ENCODE data around the gene KRTAP4-6. TPM values are rescaled to one million over a fixed set of nuclear protein-coding genes. Genes with fewer than 3 reads are reported as not detected.
"Not testable (repeated sequence)": the region's sequence is repeated elsewhere in the genome, so short reads cannot be mapped to it uniquely, and the experiment has no call there.

Gene KRTAP4-6
- not detected for total RNA-seq

GRCh38 chr17:41140360-41141131, at the start of gene KRTAP4-6:
Gene KRTAP4-6, minus strand, starts transcription at chr17:41140544. Its CDS starts 57 bp downstream, at chr17:41140487.
- no peaks in the 10 kb centered on the region for H3K9me3 ChIP-seq
- intact Hi-C loops (cut with DNase I; ENCODE audit: low total_unique reads) = no loop called here
- in situ Hi-C loops (cut with MboI; ENCODE audit: low sequenced_read_pairs in 4 of 4) = no loop called here
- no peaks in the 10 kb centered on the region for H3K4me1 ChIP-seq
- DNase-seq (no peak), ATAC-seq (no peak)
- H3K27ac ChIP-seq = no peak within 1 kb of the TSS
- H3K36me3 ChIP-seq = no peaks in the 10 kb centered on the region
- no peak within 1 kb of the TSS for H3K4me3 ChIP-seq
- no peak for TF ChIP-seq POLR2A (IDR thresholded peaks at IDR 0.05)
- TF ChIP-seq, protein P1, sequence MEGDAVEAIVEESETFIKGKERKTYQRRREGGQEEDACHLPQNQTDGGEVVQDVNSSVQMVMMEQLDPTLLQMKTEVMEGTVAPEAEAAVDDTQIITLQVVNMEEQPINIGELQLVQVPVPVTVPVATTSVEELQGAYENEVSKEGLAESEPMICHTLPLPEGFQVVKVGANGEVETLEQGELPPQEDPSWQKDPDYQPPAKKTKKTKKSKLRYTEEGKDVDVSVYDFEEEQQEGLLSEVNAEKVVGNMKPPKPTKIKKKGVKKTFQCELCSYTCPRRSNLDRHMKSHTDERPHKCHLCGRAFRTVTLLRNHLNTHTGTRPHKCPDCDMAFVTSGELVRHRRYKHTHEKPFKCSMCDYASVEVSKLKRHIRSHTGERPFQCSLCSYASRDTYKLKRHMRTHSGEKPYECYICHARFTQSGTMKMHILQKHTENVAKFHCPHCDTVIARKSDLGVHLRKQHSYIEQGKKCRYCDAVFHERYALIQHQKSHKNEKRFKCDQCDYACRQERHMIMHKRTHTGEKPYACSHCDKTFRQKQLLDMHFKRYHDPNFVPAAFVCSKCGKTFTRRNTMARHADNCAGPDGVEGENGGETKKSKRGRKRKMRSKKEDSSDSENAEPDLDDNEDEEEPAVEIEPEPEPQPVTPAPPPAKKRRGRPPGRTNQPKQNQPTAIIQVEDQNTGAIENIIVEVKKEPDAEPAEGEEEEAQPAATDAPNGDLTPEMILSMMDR (IDR thresholded peaks at IDR 0.05 in 4 of 5, conservative IDR thresholded peaks at IDR 0.05 in 1 of 5) = no peak
- H3K27me3 ChIP-seq = peaks cover 0 to 3% (median 0%) of the 10 kb centered on the region in 3 donors

DNA sequence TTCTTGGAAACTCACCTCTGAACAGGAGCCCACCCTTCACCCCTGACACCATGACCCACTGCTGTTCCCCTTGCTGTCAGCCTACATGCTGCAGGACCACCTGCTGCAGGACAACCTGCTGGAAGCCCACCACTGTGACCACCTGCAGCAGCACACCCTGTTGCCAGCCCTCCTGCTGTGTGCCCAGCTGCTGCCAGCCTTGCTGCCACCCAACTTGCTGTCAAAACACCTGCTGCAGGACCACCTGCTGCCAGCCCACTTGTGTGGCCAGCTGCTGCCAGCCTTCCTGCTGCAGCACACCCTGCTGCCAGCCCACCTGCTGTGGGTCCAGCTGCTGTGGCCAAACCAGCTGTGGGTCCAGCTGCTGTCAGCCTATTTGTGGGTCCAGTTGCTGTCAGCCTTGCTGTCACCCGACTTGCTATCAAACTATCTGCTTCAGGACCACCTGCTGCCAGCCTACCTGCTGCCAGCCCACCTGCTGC, 49.5 kb upstream of the KRTAP4-6 start, which contains the start of gene KRTAP9-1:
KRTAP9-1 (plus strand) TSS at position 51 of the 482 bp plus-strand sequence; CDS start at position 51, 0 bp downstream.
- H3K9me3 ChIP-seq; H3K4me1 ChIP-seq; H3K27me3 ChIP-seq; ATAC-seq; H3K36me3 ChIP-seq; DNase-seq; H3K4me3 ChIP-seq; H3K27ac ChIP-seq; intact Hi-C loops (cut with DNase I; ENCODE audit: low total_unique reads): not testable (repeated sequence)
- in situ Hi-C loops (cut with MboI; ENCODE audit: low sequenced_read_pairs in 4 of 4) = loop anchor here in 1 of 4 donors (25.0 kb wide), 1 partner anchor 103 kb away; the partner anchor contains the start of genes KRTAP4-7 and KRTAP4-8

DNA sequence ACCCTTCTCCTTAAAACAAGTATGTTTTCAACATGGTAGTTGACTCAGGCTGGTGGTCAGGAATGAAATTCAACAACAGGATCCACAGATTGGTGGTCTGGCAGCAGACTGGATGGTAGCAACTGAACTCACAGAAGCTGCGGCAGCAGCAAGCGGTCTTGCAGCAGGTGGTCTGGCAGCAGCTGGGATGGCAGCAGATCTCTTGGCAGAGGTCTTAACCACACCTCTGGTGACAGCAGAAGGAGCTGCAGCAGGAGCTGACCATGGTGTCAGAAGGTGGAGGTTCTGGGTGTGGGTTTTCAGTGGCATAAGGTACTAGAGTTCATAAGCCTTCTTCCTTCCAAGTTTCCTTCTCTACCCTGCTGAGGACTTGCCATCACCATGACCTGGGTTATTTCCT, 46.5 kb upstream of the KRTAP4-6 start:
- DNase-seq (no peak), ATAC-seq (no peak)
- peaks cover 0 to 4% (median 0%) of the 10 kb centered on the region in 3 donors for H3K27me3 ChIP-seq
- TF ChIP-seq, protein P1 (IDR thresholded peaks at IDR 0.05 in 4 of 5, conservative IDR thresholded peaks at IDR 0.05 in 1 of 5) = no peak
- no peak for TF ChIP-seq POLR2A (IDR thresholded peaks at IDR 0.05)
- H3K4me1 ChIP-seq = no peaks in the 10 kb centered on the region
- intact Hi-C loops (cut with DNase I; ENCODE audit: low total_unique reads) (no loop called here), in situ Hi-C loops (cut with MboI; ENCODE audit: low sequenced_read_pairs in 4 of 4) (loop anchor here in 1 of 4 donors (25.0 kb wide), 1 partner anchor 100 kb away; the partner anchor contains the start of genes KRTAP4-7 and KRTAP4-8)
- no peaks in the 10 kb centered on the region for H3K36me3 ChIP-seq
- H3K27ac ChIP-seq = no peak overlapping the region
- H3K9me3 ChIP-seq = no peaks in the 10 kb centered on the region
- H3K4me3 ChIP-seq = no peak overlapping the region

- Histone ChIP-seq H3K4me3 (no peak overlapping the region), H3K9me3 (no peaks in the 10 kb centered on the region), H3K27ac (no peak overlapping the region), H3K27me3 (no peaks in the 10 kb centered on the region), H3K4me1 (no peaks in the 10 kb centered on the region), H3K36me3 (no peaks in the 10 kb centered on the region)
- no peak for TF ChIP-seq POLR2A (IDR thresholded peaks at IDR 0.05)
- TF ChIP-seq, protein P1 (IDR thresholded peaks at IDR 0.05 in 4 of 5, conservative IDR thresholded peaks at IDR 0.05 in 1 of 5) = no peak
- in situ Hi-C loops (cut with MboI; ENCODE audit: low sequenced_read_pairs in 4 of 4) = loop anchor here in 1 of 4 donors (25.0 kb wide), 1 partner anchor 98 kb away; the partner anchor contains the start of genes KRTAP4-7 and KRTAP4-8
- no peak for DNase-seq
- intact Hi-C loops (cut with DNase I; ENCODE audit: low total_unique reads) = no loop called here
- no peak for ATAC-seq
Observed at GRCh38 chr17:41185001-41185400, 44.7 kb upstream of the KRTAP4-6 start.

DNA sequence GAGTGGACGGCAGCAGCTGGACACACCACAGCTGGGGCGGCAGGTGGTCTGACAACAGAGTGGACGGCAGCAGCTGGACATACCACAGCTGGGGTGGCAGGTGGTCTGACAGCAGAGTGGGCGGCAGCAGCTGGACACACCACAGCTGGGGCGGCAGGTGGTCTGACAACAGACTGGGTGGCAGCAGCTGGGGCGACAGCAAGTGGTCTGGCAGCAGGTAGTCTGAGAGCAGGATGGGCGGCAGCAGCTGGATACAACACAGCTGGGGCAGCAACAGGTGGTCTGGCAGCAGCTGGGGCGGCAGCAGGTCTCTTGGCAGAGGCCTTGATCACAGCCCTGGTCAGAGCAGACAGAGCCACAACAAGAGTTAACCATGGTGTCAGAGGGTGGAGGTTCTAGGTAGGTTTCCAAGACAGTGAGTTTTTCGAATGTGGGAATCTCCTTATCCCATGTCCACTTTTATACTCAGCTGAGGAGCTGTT, 44.2 kb upstream of the KRTAP4-6 start, which contains the start of gene KRTAP4-1:
KRTAP4-1 (minus strand) TSS at position 432 of the 482 bp plus-strand sequence; CDS start at position 375, 57 bp downstream.
- H3K27me3 ChIP-seq = no peaks in the 10 kb centered on the region
- in situ Hi-C loops (cut with MboI; ENCODE audit: low sequenced_read_pairs in 4 of 4) = loop anchor here in 1 of 4 donors (25.0 kb wide), 1 partner anchor 97 kb away; the partner anchor contains the start of genes KRTAP4-7 and KRTAP4-8
- no peak for ATAC-seq
- no peak for DNase-seq
- H3K27ac ChIP-seq = no peak within 1 kb of the TSS
- no peak for TF ChIP-seq POLR2A (IDR thresholded peaks at IDR 0.05)
- TF ChIP-seq, protein P1 (IDR thresholded peaks at IDR 0.05 in 4 of 5, conservative IDR thresholded peaks at IDR 0.05 in 1 of 5) = no peak
- H3K4me1 ChIP-seq = no peaks in the 10 kb centered on the region
- no peaks in the 10 kb centered on the region for H3K9me3 ChIP-seq
- no peaks in the 10 kb centered on the region for H3K36me3 ChIP-seq
- intact Hi-C loops (cut with DNase I; ENCODE audit: low total_unique reads) = no loop called here
- no peak within 1 kb of the TSS for H3K4me3 ChIP-seq
